ENCODE data around the gene BAD.
"Not testable (repeated sequence)": the region's sequence is repeated elsewhere in the genome, so short reads cannot be mapped to it uniquely, and the experiment has no call there.

- TF ChIP-seq CTCF (conservative IDR thresholded peaks at IDR 0.05; ENCODE audit: low read depth, low read length); EZH2 (IDR thresholded peaks at IDR 0.05; ENCODE audit: low read length, unreplicated experiment); EZH2phosphoT487 (IDR thresholded peaks at IDR 0.05; ENCODE audit: borderline replicate concordance, low read length): not testable (repeated sequence)
These were observed 39.5 kb upstream of the BAD start for GRCh38 chr11:64323984-64324383.

All from PC-3 (cell line).